Measurements from ENCODE around the gene ADAMTSL3.

ADAMTSL3 gene

GRCh38 chr15:83650831-83651230 lies 3.1 kb upstream of the ADAMTSL3 start:
- TF ChIP-seq REST (IDR thresholded peaks at IDR 0.05; ENCODE audit: insufficient read depth in 1 of 2, low read depth in 2 of 2, low read length in 2 of 2) (no peak), TAF1 (IDR thresholded peaks at IDR 0.05; ENCODE audit: borderline replicate concordance, insufficient read depth, low read length) (no peak), SIN3A (IDR thresholded peaks at IDR 0.05; ENCODE audit: borderline replicate concordance, insufficient read depth, low read length) (no peak), POLR2AphosphoS5 (IDR thresholded peaks at IDR 0.05; ENCODE audit: low read depth, low read length) (no peak), FOXP2 (optimal IDR thresholded peaks at IDR 0.05; ENCODE audit: borderline replicate concordance, extremely low read depth, extremely low read length, insufficient read depth) (no peak)

- TF ChIP-seq FOXP2 (optimal IDR thresholded peaks at IDR 0.05; ENCODE audit: borderline replicate concordance, extremely low read depth, extremely low read length, insufficient read depth): no peak
- TF ChIP-seq TAF1 (IDR thresholded peaks at IDR 0.05; ENCODE audit: borderline replicate concordance, insufficient read depth, low read length): no peak
- TF ChIP-seq SIN3A (IDR thresholded peaks at IDR 0.05; ENCODE audit: borderline replicate concordance, insufficient read depth, low read length): no peak
- TF ChIP-seq POLR2AphosphoS5 (IDR thresholded peaks at IDR 0.05; ENCODE audit: low read depth, low read length): no peak
- TF ChIP-seq REST (IDR thresholded peaks at IDR 0.05; ENCODE audit: insufficient read depth in 1 of 2, low read depth in 2 of 2, low read length in 2 of 2): no peak
Observed at GRCh38 chr15:83651541-83651940, 2.4 kb upstream of the ADAMTSL3 start.

- no peak for TF ChIP-seq TAF1 (IDR thresholded peaks at IDR 0.05; ENCODE audit: borderline replicate concordance, insufficient read depth, low read length)
- no peak for TF ChIP-seq SIN3A (IDR thresholded peaks at IDR 0.05; ENCODE audit: borderline replicate concordance, insufficient read depth, low read length)
- no peak for TF ChIP-seq REST (IDR thresholded peaks at IDR 0.05; ENCODE audit: insufficient read depth in 1 of 2, low read depth in 2 of 2, low read length in 2 of 2)
- no peak for TF ChIP-seq POLR2AphosphoS5 (IDR thresholded peaks at IDR 0.05; ENCODE audit: low read depth, low read length)
- TF ChIP-seq FOXP2 (optimal IDR thresholded peaks at IDR 0.05; ENCODE audit: borderline replicate concordance, extremely low read depth, extremely low read length, insufficient read depth): no peak
Observed at GRCh38 chr15:83652626-83653204, 1.2 kb upstream of the ADAMTSL3 start.

- TF ChIP-seq FOXP2 (optimal IDR thresholded peaks at IDR 0.05; ENCODE audit: borderline replicate concordance, extremely low read depth, extremely low read length, insufficient read depth): no peak
Observed at GRCh38 chr15:83653288-83653638, 660 bp upstream of the ADAMTSL3 start.

GRCh38 chr15:83654379-83655236 lies 685 bp downstream of the ADAMTSL3 start:
- TF ChIP-seq FOXP2 (optimal IDR thresholded peaks at IDR 0.05; ENCODE audit: borderline replicate concordance, extremely low read depth, extremely low read length, insufficient read depth): no peak
- TF ChIP-seq SIN3A (IDR thresholded peaks at IDR 0.05; ENCODE audit: borderline replicate concordance, insufficient read depth, low read length): no peak
- no peak for TF ChIP-seq TAF1 (IDR thresholded peaks at IDR 0.05; ENCODE audit: borderline replicate concordance, insufficient read depth, low read length)
- no peak for TF ChIP-seq REST (IDR thresholded peaks at IDR 0.05; ENCODE audit: insufficient read depth in 1 of 2, low read depth in 2 of 2, low read length in 2 of 2)
- no peak for TF ChIP-seq POLR2AphosphoS5 (IDR thresholded peaks at IDR 0.05; ENCODE audit: low read depth, low read length)

Measured in PFSK-1 (cell line).